BLaER1 (cell line): Measurements from ENCODE around the gene CHCHD4.

Experiments used
- H3K27ac ChIP-seq: shearing (Covaris generic); formaldehyde crosslinking; 2 replicates; pipeline ENCODE4 v1.8.1; 2022
- H3K27me3 ChIP-seq: shearing (Covaris generic); formaldehyde crosslinking; 2 replicates; pipeline ENCODE4 v1.8.1; 2022
- H3K36me3 ChIP-seq: shearing (Covaris generic); formaldehyde crosslinking; 2 replicates; pipeline ENCODE4 v1.8.1; 2022
- H3K4me1 ChIP-seq: shearing (Covaris generic); formaldehyde crosslinking; 2 replicates; pipeline ENCODE4 v1.8.1; 2022
- H3K4me2 ChIP-seq: shearing (Covaris generic); formaldehyde crosslinking; 2 replicates; pipeline ENCODE4 v1.8.1; 2022
- H3K4me3 ChIP-seq: shearing (Covaris generic); formaldehyde crosslinking; 2 replicates; pipeline ENCODE4 v1.8.1; 2022
- H3K9ac ChIP-seq: shearing (Covaris generic); formaldehyde crosslinking; 2 replicates; pipeline ENCODE4 v1.8.1; 2022
- H3K9me3 ChIP-seq: shearing (Covaris generic); formaldehyde crosslinking; 2 replicates; pipeline ENCODE4 v1.8.1; 2022
- H4K20me1 ChIP-seq: shearing (Covaris generic); formaldehyde crosslinking; 2 replicates; pipeline ENCODE4 v1.8.1; 2022
- Cebpa-rat ChIP-seq: shearing (Covaris generic); IDR thresholded peaks from 2 replicates; pipeline ENCODE4 v1.8.1; 2022

Gene CHCHD4

GRCh38 chr3:14150491-14151230 is 26.0 kb upstream of the CHCHD4 start:
- H3K36me3 ChIP-seq, result peaks cover 63% of the 10 kb centered on the region
- no peak overlapping the region for H3K27ac ChIP-seq
- no peak overlapping the region for H3K9ac ChIP-seq
- no peaks in the 10 kb centered on the region for H3K9me3 ChIP-seq
- H4K20me1 ChIP-seq, result peaks cover 66% of the 10 kb centered on the region
- no peak overlapping the region for H3K4me3 ChIP-seq
- no peak for TF ChIP-seq Cebpa-rat
- H3K4me1 ChIP-seq, result peaks cover 26% of the 10 kb centered on the region
- no peak overlapping the region for H3K4me2 ChIP-seq
- H3K27me3 ChIP-seq, result no peaks in the 10 kb centered on the region; the same call in 1 of the 2 replicates

- Histone ChIP-seq H3K4me3 (no peak overlapping the region), H3K36me3 (peaks cover 68% of the 10 kb centered on the region), H3K9me3 (no peaks in the 10 kb centered on the region), H3K9ac (no peak overlapping the region), H4K20me1 (peaks cover 71% of the 10 kb centered on the region), H3K4me2 (no peak overlapping the region), H3K27ac (no peak overlapping the region), H3K4me1 (peaks cover 21% of the 10 kb centered on the region), H3K27me3 (no peaks in the 10 kb centered on the region; the same call in 1 of the 2 replicates)
- TF ChIP-seq Cebpa-rat, result no peak
Measured at GRCh38 chr3:14150078-14150477, 25.4 kb upstream of the CHCHD4 start.

GRCh38 chr3:14148041-14148985 is 23.6 kb upstream of the CHCHD4 start:
- H3K27ac ChIP-seq, result no peak overlapping the region
- peaks cover 27% of the 10 kb centered on the region for H3K4me1 ChIP-seq
- TF ChIP-seq Cebpa-rat, result no peak
- H3K9me3 ChIP-seq, result no peaks in the 10 kb centered on the region
- H3K9ac ChIP-seq, result no peak overlapping the region
- no peak overlapping the region for H3K4me2 ChIP-seq
- no peak overlapping the region for H3K4me3 ChIP-seq
- peaks cover 68% of the 10 kb centered on the region for H4K20me1 ChIP-seq
- no peaks in the 10 kb centered on the region for H3K27me3 ChIP-seq
- peaks cover 63% of the 10 kb centered on the region for H3K36me3 ChIP-seq

- Histone ChIP-seq H3K4me1 (peaks cover 27% of the 10 kb centered on the region), H3K4me3 (no peak overlapping the region), H3K27ac (no peak overlapping the region), H3K27me3 (no peaks in the 10 kb centered on the region), H3K9me3 (no peaks in the 10 kb centered on the region), H3K36me3 (peaks cover 63% of the 10 kb centered on the region), H3K4me2 (no peak overlapping the region), H3K9ac (no peak overlapping the region), H4K20me1 (peaks cover 65% of the 10 kb centered on the region)
- TF ChIP-seq Cebpa-rat, result no peak
Measured at GRCh38 chr3:14147617-14148016, 22.9 kb upstream of the CHCHD4 start.

- H3K9ac ChIP-seq, result no peak overlapping the region
- no peak overlapping the region for H3K27ac ChIP-seq
- no peak overlapping the region for H3K4me2 ChIP-seq
- peaks cover 63% of the 10 kb centered on the region for H3K36me3 ChIP-seq
- H3K27me3 ChIP-seq, result no peaks in the 10 kb centered on the region
- H4K20me1 ChIP-seq, result peaks cover 62% of the 10 kb centered on the region
- TF ChIP-seq Cebpa-rat, result no peak
- no peak overlapping the region for H3K4me3 ChIP-seq
- no peaks in the 10 kb centered on the region for H3K9me3 ChIP-seq
- peaks cover 21% of the 10 kb centered on the region for H3K4me1 ChIP-seq
Measured at GRCh38 chr3:14147066-14147435, 22.4 kb upstream of the CHCHD4 start.

- Histone ChIP-seq H3K27me3 (no peaks in the 10 kb centered on the region), H3K36me3 (peaks cover 67% of the 10 kb centered on the region), H4K20me1 (peaks cover 62% of the 10 kb centered on the region), H3K4me3 (no peak overlapping the region), H3K27ac (no peak overlapping the region), H3K4me2 (no peak overlapping the region), H3K9ac (no peak overlapping the region), H3K9me3 (no peaks in the 10 kb centered on the region), H3K4me1 (peaks cover 16% of the 10 kb centered on the region)
- no peak for TF ChIP-seq Cebpa-rat
Measured at GRCh38 chr3:14146381-14147065, 21.9 kb upstream of the CHCHD4 start.

- Histone ChIP-seq H3K27ac (no peak overlapping the region), H3K4me1 (peaks cover 13% of the 10 kb centered on the region), H3K4me3 (no peak overlapping the region), H3K9me3 (no peaks in the 10 kb centered on the region), H3K4me2 (no peak overlapping the region), H3K36me3 (peaks cover 74% of the 10 kb centered on the region), H4K20me1 (peaks cover 59% of the 10 kb centered on the region), H3K9ac (no peak overlapping the region), H3K27me3 (no peaks in the 10 kb centered on the region)
- TF ChIP-seq Cebpa-rat, result no peak
Measured at GRCh38 chr3:14145670-14146380, 21.2 kb upstream of the CHCHD4 start.

GRCh38 chr3:14145236-14145635 is 20.6 kb upstream of the CHCHD4 start:
- TF ChIP-seq Cebpa-rat, result no peak
- no peaks in the 10 kb centered on the region for H3K27me3 ChIP-seq
- no peak overlapping the region for H3K9ac ChIP-seq
- H3K27ac ChIP-seq, result no peak overlapping the region
- no peak overlapping the region for H3K4me2 ChIP-seq
- no peaks in the 10 kb centered on the region for H3K9me3 ChIP-seq
- peaks cover 80% of the 10 kb centered on the region for H3K36me3 ChIP-seq
- no peak overlapping the region for H3K4me3 ChIP-seq
- peaks cover 13% of the 10 kb centered on the region for H3K4me1 ChIP-seq
- peaks cover 53% of the 10 kb centered on the region for H4K20me1 ChIP-seq

GRCh38 chr3:14144423-14145075 is 19.9 kb upstream of the CHCHD4 start:
- Histone ChIP-seq H3K27ac (no peak overlapping the region), H3K4me1 (peaks cover 13% of the 10 kb centered on the region), H3K9ac (no peak overlapping the region), H3K4me2 (peak overlapping the region; percentile 14; the same call in 1 of the 2 replicates), H3K4me3 (no peak overlapping the region), H3K27me3 (no peaks in the 10 kb centered on the region), H4K20me1 (peaks cover 46% of the 10 kb centered on the region), H3K9me3 (no peaks in the 10 kb centered on the region), H3K36me3 (peaks cover 81% of the 10 kb centered on the region)
- 0 out of 2 replicates have a peak, but pooled peaks have one; percentile 18 for TF ChIP-seq Cebpa-rat
